GM12878 (cell line): ENCODE results near the gene MYH9. TPM values are rescaled to one million over a fixed set of nuclear protein-coding genes. Genes with fewer than 3 reads are reported as not detected.
A peak's percentile ranks its signal among the peaks of the same experiment; 100 is the strongest.

Source experiments
- ATF2 ChIP-seq: IDR thresholded peaks from 2 replicates; pipeline ENCODE4 v1.6.1; 2012; ENCODE audit warnings: low read length, inconsistent platforms
- BCL11A ChIP-seq: IDR thresholded peaks from 2 replicates; pipeline ENCODE4 v1.6.1; 2011; ENCODE audit warnings: low read depth, low read length
- BMI1 ChIP-seq: fragments of 450-650 bp; IDR thresholded peaks from 2 replicates; pipeline ENCODE4 v1.6.1; 2016; ENCODE audit warnings: mild to moderate bottlenecking, moderate library complexity, borderline replicate concordance
- CBX3 ChIP-seq: fragments of 200-600 bp; sonication (generic); IDR thresholded peaks from 2 replicates; pipeline ENCODE4 v1.6.1; 2016; ENCODE audit warnings: low read depth, borderline replicate concordance
- CEBPB ChIP-seq, 2 experiments: fragments of 150-350 bp in 1 of 2; IDR thresholded peaks; 2 replicates each; pipeline ENCODE4 v1.6.1; 2012 to 2014; ENCODE audit warnings: low read depth in 2 of 2, low read length in 2 of 2, borderline replicate concordance in 1 of 2, inconsistent platforms in 1 of 2
- CTCF ChIP-seq, 3 experiments: IDR thresholded peaks in 2 of 3; conservative IDR thresholded peaks in 1 of 3; 2 replicates each; pipeline ENCODE4 v1.5.1; 2011; ENCODE audit warnings: low read depth in 3 of 3, low read length in 3 of 3, mild to moderate bottlenecking in 3 of 3, control low read depth in 2 of 3, moderate library complexity in 2 of 3, inconsistent platforms in 1 of 3, mixed read lengths in 1 of 3; ENCODE audit not compliant: control insufficient read depth in 2 of 3, insufficient read depth in 1 of 3; ENCODE audit errors: extremely low read depth in 1 of 3
- ESRRA ChIP-seq: IDR thresholded peaks from 2 replicates; pipeline ENCODE4 v1.6.1; 2012; ENCODE audit warnings: mild to moderate bottlenecking, low read length, improper control_type of control experiment
- FOXM1 ChIP-seq: IDR thresholded peaks from 2 replicates; pipeline ENCODE4 v1.6.1; 2012; ENCODE audit warnings: low read depth, mild to moderate bottlenecking, inconsistent platforms, low read length, moderate library complexity
- HDGF ChIP-seq: fragments of 450-650 bp; IDR thresholded peaks from 2 replicates; pipeline ENCODE4 v1.6.1; 2016; ENCODE audit warnings: antibody characterized with exemption
- IKZF1 ChIP-seq: fragments of 450-650 bp; conservative IDR thresholded peaks from 2 replicates; pipeline ENCODE4 v1.6.1; 2017; ENCODE audit warnings: antibody characterized with exemption, mild to moderate bottlenecking
- IRF4 ChIP-seq: IDR thresholded peaks from 2 replicates; pipeline ENCODE4 v1.6.1; 2011; ENCODE audit warnings: low read depth, low read length
- KLF5 ChIP-seq: fragments of 450-650 bp; IDR thresholded peaks from 2 replicates; pipeline ENCODE4 v1.6.1; 2014; ENCODE audit warnings: mild to moderate bottlenecking; ENCODE audit not compliant: partially characterized antibody
- MEF2A ChIP-seq: IDR thresholded peaks from 2 replicates; pipeline ENCODE4 v1.6.1; 2011; ENCODE audit warnings: low read depth, mild to moderate bottlenecking, low read length, moderate library complexity; ENCODE audit not compliant: insufficient read depth
- MEF2B ChIP-seq: fragments of 450-650 bp; IDR thresholded peaks from 2 replicates; pipeline ENCODE4 v1.6.1; 2018; ENCODE audit warnings: mild to moderate bottlenecking, moderate library complexity; ENCODE audit not compliant: partially characterized antibody, poor library complexity, severe bottlenecking
- MXI1 ChIP-seq: fragments of 150-350 bp; IDR thresholded peaks from 2 replicates; pipeline ENCODE4 v1.6.1; 2011; ENCODE audit warnings: low read depth, mild to moderate bottlenecking, inconsistent platforms, low read length, improper control_type of control experiment
- PAX8 ChIP-seq: fragments of 450-650 bp; IDR thresholded peaks from 2 replicates; pipeline ENCODE4 v1.6.1; 2017; ENCODE audit warnings: mild to moderate bottlenecking, moderate library complexity
- POLR2A ChIP-seq: IDR thresholded peaks from 2 replicates; pipeline ENCODE4 v1.6.1; 2011; ENCODE audit warnings: low read depth, mild to moderate bottlenecking, low read length
- RCOR1 ChIP-seq: conservative IDR thresholded peaks from 2 replicates; pipeline ENCODE4 v1.6.1; 2012; ENCODE audit warnings: low read depth, low read length, improper control_type of control experiment
- RUNX3 ChIP-seq: IDR thresholded peaks from 2 replicates; pipeline ENCODE4 v1.6.1; 2012; ENCODE audit warnings: low read length, inconsistent platforms
- SMAD5 ChIP-seq: IDR thresholded peaks from 2 replicates; pipeline ENCODE4 v1.6.1; 2016; ENCODE audit warnings: antibody characterized with exemption, low read depth
- SREBF1 ChIP-seq: IDR thresholded peaks from 2 replicates; pipeline ENCODE4 v1.6.1; 2012; ENCODE audit warnings: mild to moderate bottlenecking, low read length
- SREBF2 ChIP-seq: IDR thresholded peaks from 2 replicates; pipeline ENCODE4 v1.6.1; 2012; ENCODE audit warnings: mild to moderate bottlenecking, low read length
- STAT3 ChIP-seq: IDR thresholded peaks from 2 replicates; pipeline ENCODE4 v1.6.1; 2011; ENCODE audit warnings: low read depth, low read length, improper control_type of control experiment
- SUPT20H ChIP-seq: IDR thresholded peaks from 2 replicates; pipeline ENCODE4 v1.6.1; 2011; ENCODE audit warnings: low read depth, mild to moderate bottlenecking, low read length, moderate library complexity, borderline replicate concordance; ENCODE audit not compliant: control insufficient read depth
- TAF1 ChIP-seq: IDR thresholded peaks from 2 replicates; pipeline ENCODE4 v1.6.1; 2011; ENCODE audit warnings: mild to moderate bottlenecking, low read depth, low read length, borderline replicate concordance
- TCF12 ChIP-seq: IDR thresholded peaks from 2 replicates; pipeline ENCODE4 v1.6.1; 2011; ENCODE audit warnings: low read depth, mild to moderate bottlenecking, low read length
- YY1 ChIP-seq: IDR thresholded peaks from 2 replicates; pipeline ENCODE4 v1.6.1; 2011; ENCODE audit warnings: low read depth, mild to moderate bottlenecking, low read length
- ZZZ3 ChIP-seq: IDR thresholded peaks from 2 replicates; pipeline ENCODE4 v1.6.1; 2011; ENCODE audit warnings: low read depth; ENCODE audit not compliant: control insufficient read depth, insufficient read length
- polyA plus RNA-seq, 11 experiments: library from polyadenylated mRNA; depleted of rRNA in 4 of 11; unstranded in 6 of 11; stranded (reverse) in 5 of 11; fragments of >200 nt; fragmentation: Nextera tagmentation in 4 of 11; fragmentation: Illumina TruSeq in 1 of 11; extraction: Ambion mirVana in 4 of 11; extraction: Trizol in 1 of 11; gene quantifications; 1 replicate in 1 of 11; 2 replicates in 10 of 11; pipeline versions ENCODE4 v1.2.1 to v1.2.3, GENCODE V29; 2011 to 2016; ENCODE audit warnings: inconsistent platforms in 2 of 11, missing spikeins in 2 of 11, low read depth in 1 of 11
- total RNA-seq, 4 experiments: library from RNA; depleted of rRNA in 3 of 4; stranded (reverse); fragments of >200 nt in 3 of 4; fragmentation: Illumina TruSeq in 1 of 4; extraction: Trizol in 1 of 4; gene quantifications; 2 replicates each; pipeline versions ENCODE4 v1.2.1 to v1.2.3, GENCODE V29; 2013 to 2021
- TF ChIP-seq, protein P1 (sequence below): IDR thresholded peaks from 2 replicates; pipeline ENCODE4 v1.6.1; 2011; ENCODE audit warnings: low read depth, mild to moderate bottlenecking, low read length, moderate library complexity, borderline replicate concordance; ENCODE audit errors: extremely low read depth

MYH9 gene
- total and polyA plus RNA-seq, 10 of the 15 experiments (the other 5 are each of a cell fraction or from before 2014, with no cell fraction given), result 5.1 to 525 (median 145) TPM

DNA sequence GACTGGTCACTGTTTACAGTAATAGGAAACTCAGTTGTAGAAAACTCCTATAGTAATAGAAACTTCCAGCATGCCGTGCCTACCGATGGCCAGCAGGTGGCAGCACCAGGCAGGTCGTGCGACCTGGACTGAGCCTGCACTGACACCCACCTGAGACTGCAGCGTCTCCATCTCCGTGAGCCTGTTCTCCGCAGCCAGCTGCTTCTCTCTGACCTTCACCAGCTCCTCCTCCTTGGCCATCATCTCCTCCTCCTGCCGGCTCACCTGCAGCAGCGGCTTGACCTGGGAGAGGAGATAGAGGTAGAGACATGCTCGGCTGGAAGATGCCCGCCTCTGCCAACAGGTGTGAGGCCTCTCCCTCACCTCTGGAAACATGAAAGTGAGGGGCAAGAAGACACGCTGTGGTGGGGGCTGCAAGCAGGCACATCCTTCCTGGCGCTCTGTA is 86.4 kb downstream of the MYH9 start (continued):
- no peak for TF ChIP-seq RUNX3
- TF ChIP-seq, protein P1, sequence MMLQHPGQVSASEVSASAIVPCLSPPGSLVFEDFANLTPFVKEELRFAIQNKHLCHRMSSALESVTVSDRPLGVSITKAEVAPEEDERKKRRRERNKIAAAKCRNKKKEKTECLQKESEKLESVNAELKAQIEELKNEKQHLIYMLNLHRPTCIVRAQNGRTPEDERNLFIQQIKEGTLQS, result no peak
- no peak for TF ChIP-seq RCOR1
- TF ChIP-seq STAT3, result no peak
- TF ChIP-seq ZZZ3, result no peak
- no peak for TF ChIP-seq ESRRA
- no peak for TF ChIP-seq BMI1
- no peak for TF ChIP-seq MEF2B
- peak; percentile 33; the same call in 1 of the 2 replicates for TF ChIP-seq YY1
- TF ChIP-seq SUPT20H, result no peak
- no peak for TF ChIP-seq MXI1
- peak; percentile 73; the same call in 1 of the 2 replicates for TF ChIP-seq HDGF
- no peak for TF ChIP-seq CBX3
- TF ChIP-seq ATF2, result no peak
- TF ChIP-seq TAF1, result no peak
- TF ChIP-seq IRF4, result 0 out of 2 replicates have a peak, but pooled peaks have one; percentile 27
- TF ChIP-seq BCL11A, result no peak
- no peak for TF ChIP-seq KLF5
- no peak for TF ChIP-seq TCF12
- TF ChIP-seq SREBF1, result no peak
- TF ChIP-seq MEF2A, result no peak
- TF ChIP-seq POLR2A, result peak; percentile 69
- TF ChIP-seq FOXM1, result peak; percentile 27; the same call in 1 of the 2 replicates
- TF ChIP-seq SREBF2, result no peak
- no peak for TF ChIP-seq CEBPB (IDR thresholded peaks at IDR 0.05; ENCODE audit: borderline replicate concordance in 1 of 2, low read depth in 2 of 2, low read length in 2 of 2)
- TF ChIP-seq IKZF1, result 0 out of 2 replicates have a peak, but pooled peaks have one; percentile 19
- no peak for TF ChIP-seq SMAD5
- no peak for TF ChIP-seq PAX8
- TF ChIP-seq CTCF (IDR thresholded peaks at IDR 0.05 in 2 of 3, conservative IDR thresholded peaks at IDR 0.05 in 1 of 3; ENCODE audit: control insufficient read depth in 2 of 3, extremely low read depth in 1 of 3, insufficient read depth in 1 of 3, low read depth in 3 of 3, low read length in 3 of 3), result peak; percentile 92 to 95 (median 92)
